K562 (cell line): ENCODE results near the gene RNF19B. TPM values are rescaled to one million over a fixed set of nuclear protein-coding genes. Genes with fewer than 3 reads are reported as not detected.

Source experiments
- ATAC-seq: fragments of 200-7000 bp; cut with Tn5 transposase; 3 replicates; pipeline ENCODE4 v1.9.1; 2020; ENCODE audit warnings: moderate library complexity
- BruUV-seq: library from RNA; stranded (reverse); fragments of 400-500 nt; replicated peaks from 2 replicates; lab custom pipeline; 2021; lab: Mats Ljungman, UMichigan
- CTCF ChIA-PET: fragments of 300-600 bp; formaldehyde crosslinking; extraction: SDS; loops from one replicate; lab custom pipeline; 2021; ENCODE audit warnings: low intra/inter-chr PET ratio; lab: Yijun Ruan, JAX
- POLR2A ChIA-PET: fragments of 300-600, 350-650 bp; sonication (Branson Sonifier 250); formaldehyde crosslinking; extraction: SDS; loops from one replicate; lab custom pipeline; 2021; ENCODE audit warnings: antibody characterized with exemption, inconsistent platforms; lab: Yijun Ruan, JAX
- DNase-seq, 4 experiments: peaks; one replicate each; pipeline versions ENCODE4 v3.0.0 to v3.0.0-alpha.2; 2011 to 2018; ENCODE audit warnings: low spot score in 3 of 4, mixed read lengths in 3 of 4; ENCODE audit errors: extremely low read depth in 1 of 4
- FAIRE-seq: peaks from 2 replicates; lab custom pipeline; 2011; peaks lifted over from hg19 to GRCh38; lab: Jason Lieb, UNC
- H2AFZ ChIP-seq: 2 replicates; pipeline ENCODE4 v1.6.0; 2011; ENCODE audit warnings: low read depth, low read length, control low read depth, inconsistent platforms
- H3K27ac ChIP-seq: fragments of 200-600 bp; 3 replicates; pipeline ENCODE4 v1.8.0; 2011; ENCODE audit warnings: low read depth, mild to moderate bottlenecking, control low read depth, inconsistent platforms, low read length, moderate library complexity, mixed read lengths; ENCODE audit errors: extremely low read depth
- H3K27me3 ChIP-seq, 2 experiments: fragments of 300-600 bp in 1 of 2; 2 replicates in 1 of 2; 3 replicates in 1 of 2; pipeline versions ENCODE4 v1.6.0 to v1.8.0; 2011; ENCODE audit warnings: inconsistent platforms in 2 of 2, low read length in 2 of 2, mild to moderate bottlenecking in 1 of 2, mixed read lengths in 1 of 2, moderate library complexity in 1 of 2; ENCODE audit not compliant: control insufficient read depth in 2 of 2, insufficient read depth in 2 of 2
- H3K36me3 ChIP-seq: fragments of 300-600 bp; 3 replicates; pipeline ENCODE4 v1.8.0; 2011; ENCODE audit warnings: mild to moderate bottlenecking, low read length, inconsistent platforms; ENCODE audit not compliant: control insufficient read depth, insufficient read depth
- H3K4me1 ChIP-seq, 2 experiments: fragments of 200-600 bp in 1 of 2; replicated peaks in 1 of 2; 2 replicates in 1 of 2; 3 replicates in 1 of 2; pipeline versions ENCODE4 v1.5.1 to v1.8.0; 2011; ENCODE audit warnings: inconsistent platforms in 2 of 2, low read length in 2 of 2, mild to moderate bottlenecking in 1 of 2, mixed read lengths in 1 of 2, moderate library complexity in 1 of 2; ENCODE audit not compliant: control insufficient read depth in 2 of 2, insufficient read depth in 2 of 2
- H3K4me2 ChIP-seq: 2 replicates; pipeline ENCODE4 v1.6.1; 2011; ENCODE audit warnings: low read length, control low read depth, inconsistent platforms, mixed read lengths; ENCODE audit not compliant: insufficient read depth
- H3K4me3 ChIP-seq: fragments of 200-600 bp; sonication (generic), shearing (Covaris generic); 2 replicates; pipeline ENCODE4 v1.5.1; 2016; ENCODE audit warnings: control low read depth, inconsistent platforms
- H3K79me2 ChIP-seq: fragments of 200-600 bp; 3 replicates; pipeline ENCODE4 v1.8.0; 2011; ENCODE audit warnings: low read length, inconsistent platforms; ENCODE audit not compliant: control insufficient read depth, insufficient read depth
- H3K9ac ChIP-seq, 2 experiments: 2 replicates each; pipeline versions ENCODE4 v1.6.0 to v1.6.1; 2011; ENCODE audit warnings: low read depth in 2 of 2, low read length in 2 of 2, control low read depth in 1 of 2, inconsistent platforms in 1 of 2, mild to moderate bottlenecking in 1 of 2, mixed read lengths in 1 of 2; ENCODE audit not compliant: insufficient read depth in 1 of 2
- H3K9me1 ChIP-seq: one replicate; pipeline ENCODE4 v1.6.0; 2011; ENCODE audit warnings: inconsistent platforms, mild to moderate bottlenecking, low read length, moderate library complexity; ENCODE audit not compliant: control insufficient read depth, insufficient read depth
- H3K9me3 ChIP-seq: replicated peaks from 2 replicates; pipeline ENCODE4 v1.5.1; 2011; ENCODE audit warnings: low read depth, low read length, inconsistent platforms; ENCODE audit not compliant: control insufficient read depth, insufficient read depth
- H4K20me1 ChIP-seq: replicated peaks from 2 replicates; pipeline ENCODE4 v1.6.1; 2011; ENCODE audit warnings: low read length, inconsistent platforms, mixed read lengths; ENCODE audit not compliant: control insufficient read depth, insufficient read depth
- HMG20A ChIP-seq: fragments of 450-650 bp; formaldehyde crosslinking; conservative IDR thresholded peaks from 2 replicates; pipeline ENCODE4 v1.4.0; 2020; ENCODE audit warnings: mild to moderate bottlenecking, mixed read lengths
- POLR2A ChIP-seq: fragments of 450-650 bp; conservative IDR thresholded peaks from 2 replicates; pipeline ENCODE4 v1.6.1; 2016
- WGBS: fragments of 100-300 bp; shearing (Covaris generic); methylation state at CpG from one replicate; pipeline ENCODE4 v1.1.6; 2016; ENCODE audit warnings: low coverage, mixed read lengths; ENCODE audit not compliant: insufficient coverage; ENCODE audit errors: missing lambda C conversion rate; 5-methylcytosine and 5-hydroxymethylcytosine counted together
- in situ Hi-C: fragments of 300-500 bp; cut with MboI; formaldehyde crosslinking; loops from 4 replicates; pipeline ENCODE4 v1.15.0; 2018; ENCODE audit warnings: inconsistent platforms, mixed read lengths
- intact Hi-C: fragments of 100-400 bp; cut with micrococcal nuclease; formaldehyde crosslinking; loops from 2 replicates; pipeline ENCODE4 v1.14.2; 2022
- polyA plus RNA-seq, 8 experiments: library from polyadenylated mRNA; depleted of rRNA in 4 of 8; stranded (reverse) in 5 of 8; unstranded in 3 of 8; fragments of >200 nt; fragmentation: Nextera tagmentation in 2 of 8; fragmentation: Illumina TruSeq in 1 of 8; extraction: Ambion mirVana in 2 of 8; extraction: Trizol in 1 of 8; gene quantifications; 2 replicates each; pipeline versions ENCODE4 v1.2.1 to v1.2.3, GENCODE V29; 2011 to 2014; ENCODE audit warnings: inconsistent platforms in 1 of 8, missing spikeins in 1 of 8
- total RNA-seq, 7 experiments: library from RNA; depleted of rRNA in 6 of 7; stranded (reverse); fragments of >200 nt in 6 of 7; fragmentation: Illumina TruSeq in 2 of 7; extraction: Trizol in 2 of 7; gene quantifications; 2 replicates each; pipeline versions ENCODE4 v1.2.1 to v1.2.3, GENCODE V29; 2011 to 2021; ENCODE audit warnings: low replicate concordance in 1 of 7

Gene RNF19B
- total and polyA plus RNA-seq, 9 of the 15 experiments (the other 6 are each of a cell fraction or from before 2014, with no cell fraction given), result 2.6 to 14.9 (median 10.1) TPM

GRCh38 chr1:33008051-33008914, 43.7 kb upstream of the RNF19B start:
- H3K27me3 ChIP-seq, result no peaks in the 10 kb centered on the region
- TF ChIP-seq POLR2A, result 0 out of 2 replicates have a peak, but pooled peaks have one; percentile 20
- TF ChIP-seq HMG20A (CRISPR knock-in tag), result no peak
- FAIRE-seq (no peak), DNase-seq (no peak), ATAC-seq (no peak)
- intact Hi-C loops, result loop anchor here (2.0 to 5.0 kb wide), 2 partner anchors 46 to 47 kb away; partner anchors contain the start of gene RNF19B
- peaks cover 84% of the 10 kb centered on the region for H3K36me3 ChIP-seq
- H3K79me2 ChIP-seq, result peaks cover 3% of the 10 kb centered on the region; the same call in 2 of the 3 replicates
- peaks cover 7 to 71% of the 10 kb centered on the region in 2 experiments for H3K4me1 ChIP-seq
- no peak overlapping the region for H3K27ac ChIP-seq
- H3K4me3 ChIP-seq, result no peak overlapping the region
- in situ Hi-C loops, result no loop called here
- 83% methylated on average over 13 of the region's 13 CpGs for WGBS
- H3K9me1 ChIP-seq, result peaks cover 7% of the 10 kb centered on the region
- H3K4me2 ChIP-seq, result no peak overlapping the region
- H2AFZ ChIP-seq, result no peak overlapping the region
- H3K9ac ChIP-seq, result no peak overlapping the region
- POLR2A ChIA-PET, result interaction anchor here (0.6 to 8.3 kb wide), 12 partner anchors 8 to 1655 kb away, joined by 3 to 95 read pairs (median 4); no protein-coding TSS in a partner anchor
- peaks cover 67% of the 10 kb centered on the region for H4K20me1 ChIP-seq
- CTCF ChIA-PET, result interaction anchor here (1.1 to 3.5 kb wide), 4 partner anchors 69 to 131 kb away, joined by 3 to 20 read pairs (median 14); no protein-coding TSS in a partner anchor
- no TSS peak for BruUV-seq
- H3K9me3 ChIP-seq, result no peaks in the 10 kb centered on the region
